ENCODE measurements around the gene ARFGEF2. TPM values are rescaled to one million over a fixed set of nuclear protein-coding genes. Genes with fewer than 3 reads are reported as not detected.
A peak's percentile ranks its signal among the peaks of the same experiment; 100 is the strongest.

The ARFGEF2 gene
- total RNA-seq, 1 experiment from 2014 or later: 47.0 TPM

- Histone ChIP-seq H3K4me1 (replicated peaks; ENCODE audit: insufficient read depth) (peaks cover 11% of the 10 kb centered on the region; the same call in 1 of the 2 replicates), H3K4me2 (no peak overlapping the region), H3K27ac (peak overlapping the region; percentile 25; the same call in 1 of the 2 replicates), H3K79me2 (ENCODE audit: low read depth) (no peaks in the 10 kb centered on the region), H3K9me3 (ENCODE audit: insufficient read depth, low read depth) (no peaks in the 10 kb centered on the region), H3K9me2 (ENCODE audit: insufficient read depth) (no peaks in the 10 kb centered on the region), H3K36me3 (ENCODE audit: low read depth) (peaks cover 41% of the 10 kb centered on the region), H3K4me3 (no peak overlapping the region), H2AFZ (no peak overlapping the region), H4K20me1 (ENCODE audit: insufficient read depth) (0 out of 2 replicates have a peak, but pooled peaks cover 7% of the 10 kb centered on the region), H3F3A (ENCODE audit: insufficient read depth, low read depth) (peaks cover 25% of the 10 kb centered on the region), H3K27me3 (ENCODE audit: insufficient read depth, low read depth) (no peaks in the 10 kb centered on the region)
- ChIA-PET CTCF (no interaction called here), POLR2A (ENCODE audit: unreplicated experiment) (no interaction called here)
- no peak for DNase-seq
- no peak for TF ChIP-seq EZH2 (IDR thresholded peaks at IDR 0.05; ENCODE audit: low read depth)
- TF ChIP-seq, protein P1, sequence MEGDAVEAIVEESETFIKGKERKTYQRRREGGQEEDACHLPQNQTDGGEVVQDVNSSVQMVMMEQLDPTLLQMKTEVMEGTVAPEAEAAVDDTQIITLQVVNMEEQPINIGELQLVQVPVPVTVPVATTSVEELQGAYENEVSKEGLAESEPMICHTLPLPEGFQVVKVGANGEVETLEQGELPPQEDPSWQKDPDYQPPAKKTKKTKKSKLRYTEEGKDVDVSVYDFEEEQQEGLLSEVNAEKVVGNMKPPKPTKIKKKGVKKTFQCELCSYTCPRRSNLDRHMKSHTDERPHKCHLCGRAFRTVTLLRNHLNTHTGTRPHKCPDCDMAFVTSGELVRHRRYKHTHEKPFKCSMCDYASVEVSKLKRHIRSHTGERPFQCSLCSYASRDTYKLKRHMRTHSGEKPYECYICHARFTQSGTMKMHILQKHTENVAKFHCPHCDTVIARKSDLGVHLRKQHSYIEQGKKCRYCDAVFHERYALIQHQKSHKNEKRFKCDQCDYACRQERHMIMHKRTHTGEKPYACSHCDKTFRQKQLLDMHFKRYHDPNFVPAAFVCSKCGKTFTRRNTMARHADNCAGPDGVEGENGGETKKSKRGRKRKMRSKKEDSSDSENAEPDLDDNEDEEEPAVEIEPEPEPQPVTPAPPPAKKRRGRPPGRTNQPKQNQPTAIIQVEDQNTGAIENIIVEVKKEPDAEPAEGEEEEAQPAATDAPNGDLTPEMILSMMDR (conservative IDR thresholded peaks at IDR 0.05): no peak
- no TSS peak for BruUV-seq (replicated peaks)
- intact Hi-C loops (cut with micrococcal nuclease; ENCODE audit: unreplicated experiment): no loop called here
Observed at GRCh38 chr20:48957533-48957932, 36.0 kb downstream of the ARFGEF2 start.

DNA sequence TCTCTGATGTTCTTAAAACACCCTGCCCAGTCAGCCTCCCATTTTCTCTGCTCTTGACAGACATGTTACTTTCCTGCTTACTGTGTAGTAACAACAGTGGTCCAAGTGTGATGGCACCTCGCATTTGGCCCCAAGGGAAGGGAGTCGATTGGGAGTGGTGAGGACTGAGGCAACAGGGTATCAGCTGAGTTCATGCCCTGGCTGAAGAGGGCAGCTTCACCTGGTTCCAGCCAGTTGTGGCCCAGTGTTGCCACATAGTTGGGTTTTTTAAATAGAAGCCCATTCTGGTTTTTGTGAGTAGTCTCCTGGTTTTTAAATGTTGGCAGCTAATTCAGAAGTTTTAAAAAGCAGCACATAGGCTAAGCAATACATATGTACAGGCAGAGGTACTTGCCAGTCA is 37.2 kb downstream of the ARFGEF2 start:
- intact Hi-C loops (cut with micrococcal nuclease; ENCODE audit: unreplicated experiment): no loop called here
- H3K4me2 ChIP-seq: no peak overlapping the region
- peaks cover 25% of the 10 kb centered on the region for H3F3A ChIP-seq (ENCODE audit: insufficient read depth, low read depth)
- BruUV-seq (replicated peaks): no TSS peak
- H3K79me2 ChIP-seq (ENCODE audit: low read depth): no peaks in the 10 kb centered on the region
- H3K9me2 ChIP-seq (ENCODE audit: insufficient read depth): no peaks in the 10 kb centered on the region
- H3K4me3 ChIP-seq: no peak overlapping the region
- peak overlapping the region; percentile 38; the same call in 1 of the 2 replicates for H3K27ac ChIP-seq
- DNase-seq: no peak
- TF ChIP-seq EZH2 (IDR thresholded peaks at IDR 0.05; ENCODE audit: low read depth): no peak
- TF ChIP-seq, protein P1 (conservative IDR thresholded peaks at IDR 0.05): no peak
- H4K20me1 ChIP-seq (ENCODE audit: insufficient read depth): 0 out of 2 replicates have a peak, but pooled peaks cover 7% of the 10 kb centered on the region
- ChIA-PET CTCF (no interaction called here), POLR2A (ENCODE audit: unreplicated experiment) (no interaction called here)
- H3K36me3 ChIP-seq (ENCODE audit: low read depth): peaks cover 35% of the 10 kb centered on the region
- no peaks in the 10 kb centered on the region for H3K9me3 ChIP-seq (ENCODE audit: insufficient read depth, low read depth)
- H3K4me1 ChIP-seq (replicated peaks; ENCODE audit: insufficient read depth): peaks cover 11% of the 10 kb centered on the region; the same call in 1 of the 2 replicates
- no peak overlapping the region for H2AFZ ChIP-seq
- no peaks in the 10 kb centered on the region for H3K27me3 ChIP-seq (ENCODE audit: insufficient read depth, low read depth)

GRCh38 chr20:48959899-48960550 is 38.5 kb downstream of the ARFGEF2 start:
- Histone ChIP-seq H4K20me1 (ENCODE audit: insufficient read depth) (0 out of 2 replicates have a peak, but pooled peaks cover 6% of the 10 kb centered on the region), H3K4me1 (replicated peaks; ENCODE audit: insufficient read depth) (peaks cover 11% of the 10 kb centered on the region; the same call in 1 of the 2 replicates), H3K4me2 (peak overlapping the region; percentile 38; the same call in 1 of the 2 replicates), H3K9me2 (ENCODE audit: insufficient read depth) (no peaks in the 10 kb centered on the region), H3K36me3 (ENCODE audit: low read depth) (peaks cover 39% of the 10 kb centered on the region), H3K79me2 (ENCODE audit: low read depth) (no peaks in the 10 kb centered on the region), H3F3A (ENCODE audit: insufficient read depth, low read depth) (peaks cover 25% of the 10 kb centered on the region), H3K27ac (peak overlapping the region; percentile 89), H3K4me3 (no peak overlapping the region), H3K27me3 (ENCODE audit: insufficient read depth, low read depth) (no peaks in the 10 kb centered on the region), H3K9me3 (ENCODE audit: insufficient read depth, low read depth) (no peaks in the 10 kb centered on the region), H2AFZ (no peak overlapping the region)
- BruUV-seq (replicated peaks): no TSS peak
- ChIA-PET POLR2A (ENCODE audit: unreplicated experiment) (no interaction called here), CTCF (no interaction called here)
- intact Hi-C loops (cut with micrococcal nuclease; ENCODE audit: unreplicated experiment): no loop called here
- TF ChIP-seq, protein P1 (conservative IDR thresholded peaks at IDR 0.05): no peak
- no peak for TF ChIP-seq EZH2 (IDR thresholded peaks at IDR 0.05; ENCODE audit: low read depth)
- DNase-seq: peak in 1 of 2 experiments; percentile 73
